GM12864 (cell line): Measurements from ENCODE around the gene ADAMTS2.

Experiments used
- DNase-seq: peaks from one replicate; pipeline ENCODE4 v3.0.0-alpha.2; 2011; ENCODE audit warnings: low read depth
- H3K4me3 ChIP-seq: 2 replicates; pipeline ENCODE4 v1.5.1; 2011; ENCODE audit warnings: mild to moderate bottlenecking, low read depth, low read length, control low read depth
- TF ChIP-seq, protein P1 (sequence below): IDR thresholded peaks from 2 replicates; pipeline ENCODE4 v1.5.1; 2011; ENCODE audit warnings: low read depth, mild to moderate bottlenecking, moderate library complexity, low read length, control low read depth, inconsistent platforms; ENCODE audit errors: missing control alignments

The ADAMTS2 gene

DNA sequence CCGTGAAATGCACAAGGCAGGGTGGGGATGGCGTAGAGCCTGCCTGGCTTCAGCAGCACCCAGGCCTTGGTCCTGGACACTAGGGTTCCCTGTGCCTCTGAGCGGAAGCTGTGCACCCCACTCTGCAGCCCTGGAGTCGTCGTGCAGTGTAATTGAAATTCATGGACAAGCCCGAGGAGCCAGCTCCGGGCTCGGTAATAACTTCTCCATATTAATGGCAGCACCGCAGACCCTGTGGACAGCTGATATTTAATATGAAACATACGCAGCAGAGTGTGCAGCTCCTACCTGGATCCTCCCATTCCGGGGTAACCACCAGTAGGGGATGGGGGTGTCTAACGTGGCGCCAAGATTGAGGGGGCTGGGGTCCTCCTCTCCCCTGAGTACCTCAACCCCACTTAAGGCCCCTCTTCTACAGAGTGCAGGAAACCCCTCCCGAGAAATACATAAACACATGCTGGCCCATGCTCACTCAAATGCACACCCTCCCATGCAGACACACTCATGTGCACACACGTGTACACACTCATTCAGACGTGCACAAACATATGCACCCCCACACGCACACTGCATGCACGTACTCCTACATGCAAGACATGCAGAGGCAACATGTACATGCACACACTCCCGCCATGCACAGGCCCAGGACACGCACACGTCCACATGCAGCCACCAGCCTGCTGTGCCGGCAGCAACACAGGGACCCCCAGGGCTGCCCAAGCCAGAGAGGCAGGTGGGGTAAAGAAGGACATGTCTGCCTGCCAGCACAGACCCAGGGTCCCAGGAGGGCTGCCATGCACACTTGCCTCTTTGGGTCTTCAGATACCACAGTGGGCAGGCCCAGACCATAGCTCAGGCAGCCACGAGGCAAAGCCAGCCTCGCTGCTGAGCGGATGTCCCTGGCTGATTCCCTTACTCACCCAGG, 8.1 kb downstream of the ADAMTS2 start:
- no peak overlapping the region for H3K4me3 ChIP-seq
- TF ChIP-seq, protein P1, sequence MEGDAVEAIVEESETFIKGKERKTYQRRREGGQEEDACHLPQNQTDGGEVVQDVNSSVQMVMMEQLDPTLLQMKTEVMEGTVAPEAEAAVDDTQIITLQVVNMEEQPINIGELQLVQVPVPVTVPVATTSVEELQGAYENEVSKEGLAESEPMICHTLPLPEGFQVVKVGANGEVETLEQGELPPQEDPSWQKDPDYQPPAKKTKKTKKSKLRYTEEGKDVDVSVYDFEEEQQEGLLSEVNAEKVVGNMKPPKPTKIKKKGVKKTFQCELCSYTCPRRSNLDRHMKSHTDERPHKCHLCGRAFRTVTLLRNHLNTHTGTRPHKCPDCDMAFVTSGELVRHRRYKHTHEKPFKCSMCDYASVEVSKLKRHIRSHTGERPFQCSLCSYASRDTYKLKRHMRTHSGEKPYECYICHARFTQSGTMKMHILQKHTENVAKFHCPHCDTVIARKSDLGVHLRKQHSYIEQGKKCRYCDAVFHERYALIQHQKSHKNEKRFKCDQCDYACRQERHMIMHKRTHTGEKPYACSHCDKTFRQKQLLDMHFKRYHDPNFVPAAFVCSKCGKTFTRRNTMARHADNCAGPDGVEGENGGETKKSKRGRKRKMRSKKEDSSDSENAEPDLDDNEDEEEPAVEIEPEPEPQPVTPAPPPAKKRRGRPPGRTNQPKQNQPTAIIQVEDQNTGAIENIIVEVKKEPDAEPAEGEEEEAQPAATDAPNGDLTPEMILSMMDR, result no peak
- DNase-seq, result no peak

DNA sequence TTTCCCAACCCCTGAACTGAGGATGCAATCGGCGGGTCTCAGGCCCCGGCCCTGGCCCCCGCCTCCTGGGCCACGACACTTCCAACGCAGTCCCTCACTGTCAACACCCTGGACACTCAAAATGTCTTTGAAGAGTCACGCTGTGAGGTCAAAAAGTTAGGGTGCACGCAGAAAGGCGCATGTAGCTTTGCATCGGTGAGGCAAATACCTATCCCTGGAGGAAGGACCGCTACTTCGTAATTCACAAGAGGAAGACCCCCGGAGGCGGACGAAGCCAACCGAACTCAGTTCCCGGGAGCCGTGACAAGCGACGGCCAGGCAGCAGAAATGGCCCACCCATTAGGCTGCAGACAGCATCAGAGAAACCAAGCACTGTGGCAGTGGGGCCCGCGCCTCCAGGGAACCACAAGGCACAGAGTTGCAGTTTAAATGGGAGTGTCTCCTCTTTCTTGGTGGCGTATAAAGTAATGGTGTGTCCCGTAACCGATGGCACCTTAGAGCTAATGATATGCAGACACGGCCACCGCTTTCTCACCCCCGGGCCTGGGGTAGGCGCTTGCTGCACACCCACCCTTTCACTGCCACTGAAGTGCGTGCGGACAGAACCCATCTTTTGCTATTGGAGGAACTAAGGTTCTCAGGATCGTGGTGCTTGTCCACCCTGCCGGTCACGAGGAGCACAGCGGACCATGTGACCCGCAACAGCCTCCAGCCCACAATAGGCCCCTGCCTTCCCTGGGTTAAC, 9.0 kb downstream of the ADAMTS2 start:
- no peak for DNase-seq
- TF ChIP-seq, protein P1, result no peak
- H3K4me3 ChIP-seq, result no peak overlapping the region

DNA sequence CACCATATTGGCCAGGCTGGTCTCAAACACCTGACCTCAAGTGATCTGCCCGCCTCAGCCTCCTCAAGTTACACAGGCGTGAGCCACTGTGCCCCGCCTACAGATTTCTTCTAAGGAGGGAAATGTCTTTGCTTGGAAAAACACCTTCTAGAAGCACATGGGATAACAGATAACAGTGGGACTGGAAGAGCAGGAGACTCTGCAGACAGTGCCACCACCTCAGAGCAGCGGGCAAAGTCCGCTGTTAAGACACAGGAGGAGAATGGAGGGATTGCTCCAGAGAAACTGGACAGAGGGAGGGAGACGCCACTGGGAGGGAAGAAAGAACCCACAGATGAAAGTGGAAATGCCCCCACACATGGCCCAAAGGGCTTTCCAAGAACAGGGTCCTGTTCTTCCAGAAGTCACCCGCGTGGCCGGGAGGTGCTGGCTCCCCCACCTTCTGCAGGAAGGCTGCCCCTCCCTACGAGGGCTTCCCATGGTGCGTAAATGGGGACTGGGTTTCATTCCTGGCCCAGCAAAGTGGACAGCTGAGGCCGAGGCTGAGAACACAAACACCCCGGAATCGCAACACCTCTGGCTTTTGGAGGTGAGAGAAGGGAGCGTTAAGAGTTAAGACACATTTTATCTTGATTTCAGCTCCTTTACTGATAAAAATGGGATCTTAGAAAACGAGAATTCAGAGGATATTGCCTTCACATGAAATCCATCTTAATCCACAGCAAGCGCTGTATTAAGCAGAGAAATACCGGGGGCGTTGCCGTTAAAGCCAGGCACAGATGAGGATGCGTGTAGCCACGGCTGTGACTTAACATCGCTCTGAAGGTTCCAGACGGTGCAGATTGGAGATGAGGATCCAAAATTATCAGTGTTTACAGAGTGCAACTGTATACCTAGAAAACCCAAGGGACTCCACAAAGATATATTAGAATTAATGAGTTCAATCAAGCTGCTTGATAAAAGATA, 11.2 kb downstream of the ADAMTS2 start:
- no peak overlapping the region for H3K4me3 ChIP-seq
- DNase-seq, result no peak
- TF ChIP-seq, protein P1, result no peak

DNA sequence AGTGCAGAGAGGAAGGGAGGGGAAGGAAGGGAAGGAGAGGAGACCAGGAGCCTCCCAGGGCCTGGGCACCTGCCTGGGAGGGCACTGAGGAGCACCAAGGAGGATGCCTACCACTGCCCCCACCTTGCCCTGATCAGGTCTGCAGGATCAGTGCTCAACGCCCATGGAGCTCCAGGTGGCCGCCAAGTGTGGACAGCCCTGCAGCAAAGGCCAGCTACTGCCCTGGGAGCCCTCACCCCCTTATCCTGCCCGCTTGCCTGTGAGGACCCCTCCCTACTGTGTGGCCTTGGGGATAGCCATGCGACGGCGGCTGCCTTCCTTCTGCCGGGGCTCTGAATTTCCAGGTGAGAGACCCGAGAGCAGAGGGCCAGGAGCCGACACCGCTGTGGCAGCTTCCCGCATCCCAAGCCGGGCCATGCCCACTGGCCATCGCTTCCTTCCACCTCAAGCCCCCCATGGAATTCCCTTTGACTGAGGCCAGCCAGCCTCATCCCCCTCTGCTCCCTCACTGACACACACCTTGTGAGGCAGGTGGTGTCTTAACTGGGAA, 12.4 kb downstream of the ADAMTS2 start:
- TF ChIP-seq, protein P1, result no peak
- DNase-seq, result no peak
- no peak overlapping the region for H3K4me3 ChIP-seq

DNA sequence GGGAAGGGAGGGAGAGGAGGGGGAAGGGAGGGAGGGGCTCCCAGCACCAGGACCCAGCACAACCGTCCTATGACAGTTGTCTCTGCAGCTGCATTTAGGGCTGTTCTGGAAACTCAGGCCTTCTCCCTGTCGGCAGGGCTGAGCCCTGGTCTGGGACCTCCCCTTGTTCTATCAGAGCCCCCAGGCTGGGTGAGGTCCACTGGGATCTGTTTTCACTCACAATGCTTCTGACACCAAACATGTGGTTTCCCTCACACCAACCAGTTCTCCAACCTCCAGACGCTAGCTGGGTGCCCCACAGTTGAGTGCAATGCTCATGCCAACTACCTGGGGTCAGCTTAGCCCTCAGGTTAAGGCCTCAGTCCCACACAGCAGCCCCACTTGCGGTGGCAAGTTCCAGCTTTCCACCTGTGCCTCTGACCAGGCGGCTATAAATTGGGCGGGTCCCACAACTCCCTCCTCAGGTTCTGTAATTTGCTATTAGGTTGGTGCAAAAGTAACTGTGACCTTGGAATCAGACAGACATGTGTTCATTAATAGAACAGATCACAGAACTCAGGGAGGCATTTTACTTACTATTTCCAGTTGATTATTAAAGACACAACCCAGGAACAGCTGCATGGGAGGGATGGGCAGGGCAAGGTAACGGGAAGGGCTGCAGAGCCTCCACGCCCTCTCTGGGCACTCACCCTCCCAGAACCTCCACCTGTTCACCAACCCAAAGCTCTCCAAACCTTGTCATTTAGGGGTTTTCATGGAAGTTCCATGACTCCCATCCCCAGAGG, 13.5 kb downstream of the ADAMTS2 start:
- no peak overlapping the region for H3K4me3 ChIP-seq
- TF ChIP-seq, protein P1, result no peak
- no peak for DNase-seq
